Measurements from ENCODE around the gene DCC.
A peak's percentile ranks its signal among the peaks of the same experiment; 100 is the strongest.

DCC gene

GRCh38 chr18:52715421-52715820, 375.4 kb downstream of the DCC start:
- DNase-seq, result no peak

DNA sequence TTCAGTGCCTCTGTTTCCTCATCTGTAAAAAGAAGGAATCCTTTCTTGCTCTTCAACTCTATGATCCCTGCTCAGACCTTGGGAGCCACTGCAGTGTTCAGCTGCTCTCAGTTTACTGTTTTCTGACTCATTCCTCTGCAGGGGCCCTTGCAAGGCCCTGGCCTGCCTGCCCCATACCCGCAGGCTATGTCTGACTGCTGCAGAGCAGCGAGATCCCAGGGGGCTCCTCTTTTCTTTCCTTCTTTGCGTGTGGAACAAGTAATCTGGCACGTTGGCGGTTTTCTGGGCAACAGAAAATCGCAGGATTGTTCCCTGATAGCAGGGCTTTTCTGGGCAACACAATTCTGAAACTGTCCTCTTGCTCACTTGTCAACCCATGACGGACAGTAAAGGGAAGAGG, 376.0 kb downstream of the DCC start:
- no peak for DNase-seq

GRCh38 chr18:52716973-52717372, 377.0 kb downstream of the DCC start:
- peak in 1 of 4 experiments; percentile 1 for DNase-seq

- DNase-seq, result no peak
Observed at GRCh38 chr18:52722904-52723303, 382.9 kb downstream of the DCC start.

- DNase-seq, result no peak
Observed at GRCh38 chr18:52723550-52723970, 383.6 kb downstream of the DCC start.

DNA sequence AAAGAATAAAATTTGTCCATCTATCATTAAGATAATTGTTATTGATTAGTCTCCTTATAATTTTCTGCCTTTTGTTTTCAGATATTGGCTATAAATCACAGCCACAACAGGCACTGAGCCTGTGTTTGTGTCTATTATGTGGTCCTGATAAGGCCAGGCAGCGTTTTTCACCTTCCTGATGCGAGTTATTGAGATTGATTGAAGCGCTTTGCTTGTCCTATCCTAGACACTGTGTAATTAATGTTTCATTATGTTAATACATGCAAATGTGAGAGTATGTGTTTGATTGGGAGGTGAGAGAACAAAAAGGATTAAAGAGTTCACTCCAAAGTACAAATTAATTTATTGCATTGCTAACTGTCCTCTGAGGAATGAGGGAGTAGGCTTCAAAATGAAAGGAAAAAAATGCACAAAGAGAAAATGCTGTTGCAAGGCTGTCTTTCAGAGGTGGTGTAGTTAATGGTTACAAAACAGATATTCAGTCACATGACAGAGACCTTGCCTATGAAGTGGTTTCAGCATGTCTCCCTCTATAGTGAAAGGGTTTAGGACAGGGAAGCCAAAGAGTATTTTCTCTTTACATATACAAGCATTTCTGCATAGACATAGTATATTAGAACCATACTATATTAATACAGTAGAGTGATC, 391.1 kb downstream of the DCC start:
- no peak for DNase-seq

DNA sequence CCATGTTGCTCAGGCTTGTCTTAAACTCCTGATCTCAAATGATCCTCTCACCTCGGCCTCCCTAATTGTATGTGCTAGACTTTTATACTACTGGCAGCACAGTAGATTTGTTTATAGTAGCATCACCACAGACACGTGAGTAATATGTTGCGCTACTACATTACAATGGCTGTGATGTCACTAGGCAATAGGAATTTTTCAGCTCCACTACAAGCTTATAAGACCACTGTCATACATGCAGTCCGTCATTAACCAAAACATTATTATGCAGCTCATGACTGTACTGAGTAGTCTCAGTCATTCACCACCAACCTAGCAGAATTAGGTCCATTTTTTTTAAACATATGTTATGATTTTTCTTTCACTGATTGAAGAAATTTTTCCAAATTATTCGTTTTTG, 398.9 kb downstream of the DCC start:
- no peak for DNase-seq

DNA sequence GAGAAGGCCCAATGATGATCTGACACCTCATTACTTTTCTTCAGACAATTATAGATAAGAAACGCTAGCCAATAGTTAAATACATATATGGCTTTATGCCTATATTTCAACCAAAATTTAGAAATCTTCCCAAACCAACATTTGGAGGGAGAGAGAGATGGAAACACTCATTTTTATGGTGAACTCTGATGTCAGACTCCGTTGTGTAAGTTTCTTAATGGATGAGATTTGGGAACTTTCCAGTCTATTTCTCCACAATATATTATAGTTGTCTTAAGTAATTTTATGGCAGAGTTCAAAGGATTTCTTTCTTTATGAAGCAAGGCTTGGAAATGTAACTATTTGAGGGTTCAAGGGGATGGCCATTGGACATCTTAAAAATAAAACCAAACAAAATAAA, 407.0 kb downstream of the DCC start:
- no peak for DNase-seq

- no peak for DNase-seq
Observed at GRCh38 chr18:52747869-52748268, 407.9 kb downstream of the DCC start.

DNA sequence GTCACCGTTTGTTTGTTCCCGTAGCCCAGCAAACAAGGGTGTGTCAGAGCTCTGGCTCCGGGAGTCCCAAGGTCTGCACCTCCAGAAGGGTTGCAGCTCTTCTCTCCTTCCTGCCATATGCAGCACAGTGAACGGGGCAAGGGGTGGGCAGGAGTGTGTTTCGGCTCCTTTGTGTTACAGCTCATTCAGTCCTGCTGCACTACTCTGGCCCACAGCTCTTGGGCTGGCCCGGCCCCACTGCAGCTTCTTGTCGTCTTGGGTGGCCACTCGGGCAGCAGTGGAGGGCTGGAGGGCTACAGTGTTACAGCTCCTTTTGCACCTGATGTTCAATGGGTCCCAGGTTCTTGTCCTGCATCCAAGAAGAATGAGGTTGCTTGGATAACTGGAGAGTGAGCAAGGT, 408.3 kb downstream of the DCC start:
- no peak for DNase-seq

DNA sequence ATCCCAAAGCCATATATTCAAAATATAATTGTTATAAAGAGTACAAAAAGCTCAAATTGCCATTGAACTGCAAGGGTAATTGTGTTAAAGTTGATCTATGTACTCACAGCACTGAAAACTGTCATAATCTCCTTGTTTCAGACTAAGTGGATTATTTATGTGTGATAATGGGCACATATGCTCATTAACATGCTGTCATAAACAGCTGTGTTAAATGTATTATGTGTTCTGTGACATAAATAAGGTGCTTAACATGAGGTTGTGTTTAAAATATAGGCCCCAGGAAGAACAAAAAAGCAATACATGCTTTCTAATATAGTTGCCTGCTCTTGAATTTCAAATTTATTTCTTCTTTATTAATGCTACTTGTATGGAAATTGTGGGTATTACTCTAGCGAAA, 409.5 kb downstream of the DCC start:
- DNase-seq, result no peak

DNA sequence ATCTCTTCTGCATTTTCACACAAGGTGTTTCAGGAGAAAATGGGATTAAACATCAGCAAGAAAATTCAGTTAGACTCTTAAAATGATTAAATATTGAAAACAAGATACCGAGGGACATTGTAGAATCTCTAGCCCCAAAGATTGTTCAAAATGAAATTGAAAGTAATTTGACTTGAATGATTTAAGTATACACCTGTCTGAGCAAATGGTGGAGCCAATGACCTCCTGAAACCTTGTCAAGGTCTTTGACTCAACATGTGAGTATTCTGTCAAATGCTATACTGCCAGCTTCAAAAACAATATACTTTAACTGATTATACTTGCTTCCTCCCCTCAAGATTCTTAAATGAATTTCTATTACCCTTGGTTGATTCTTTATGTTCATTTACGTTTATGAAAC, 411.0 kb downstream of the DCC start:
- no peak for DNase-seq

GRCh38 chr18:52764316-52764715, 424.3 kb downstream of the DCC start:
- DNase-seq, result no peak

DNA sequence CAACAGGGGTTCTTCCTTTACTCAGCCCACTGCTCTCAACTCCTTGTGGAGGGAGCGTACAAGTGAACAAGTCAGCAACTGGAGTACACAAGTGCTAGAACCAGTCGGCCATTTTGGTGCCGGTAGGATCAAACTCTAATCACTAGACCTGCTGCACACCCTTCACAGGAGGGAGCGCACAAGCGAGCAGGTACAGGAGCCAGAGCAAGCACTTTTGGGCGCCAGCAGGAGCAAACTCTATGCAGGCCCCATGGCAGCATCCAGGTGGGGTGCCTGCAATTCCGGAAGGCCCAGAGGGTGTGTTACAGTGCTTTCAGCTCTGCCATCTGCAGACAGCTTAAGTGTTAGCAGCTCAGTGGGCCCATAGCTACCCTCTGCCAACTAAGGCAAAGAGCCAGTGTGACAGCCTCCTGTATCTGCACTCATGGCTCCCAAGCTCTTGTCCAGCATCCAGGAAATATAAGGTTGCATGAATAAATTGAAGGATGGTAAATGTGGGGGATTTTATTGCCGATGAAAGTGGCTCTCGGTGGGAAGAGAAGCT, 426.1 kb downstream of the DCC start:
- no peak for DNase-seq

DNA sequence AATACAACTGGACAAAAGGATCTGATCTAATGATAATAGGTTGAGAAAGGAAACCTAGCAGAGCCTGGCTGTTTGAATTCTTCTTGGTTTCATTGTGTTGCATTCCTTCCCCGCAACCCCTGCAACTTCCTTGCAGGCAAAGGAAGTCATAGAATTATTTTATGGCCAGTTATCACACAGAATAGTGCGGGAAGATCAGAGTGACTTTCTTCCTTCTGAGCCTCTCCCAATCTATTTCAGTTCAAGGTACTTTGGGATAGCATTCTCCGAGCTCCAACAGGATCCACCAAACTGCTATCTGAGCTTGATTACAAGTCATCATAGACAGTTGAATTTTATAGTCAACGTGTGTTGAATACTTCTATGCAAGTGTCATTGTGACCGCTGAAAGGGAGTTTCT, 441.1 kb downstream of the DCC start:
- DNase-seq, result no peak

DNA sequence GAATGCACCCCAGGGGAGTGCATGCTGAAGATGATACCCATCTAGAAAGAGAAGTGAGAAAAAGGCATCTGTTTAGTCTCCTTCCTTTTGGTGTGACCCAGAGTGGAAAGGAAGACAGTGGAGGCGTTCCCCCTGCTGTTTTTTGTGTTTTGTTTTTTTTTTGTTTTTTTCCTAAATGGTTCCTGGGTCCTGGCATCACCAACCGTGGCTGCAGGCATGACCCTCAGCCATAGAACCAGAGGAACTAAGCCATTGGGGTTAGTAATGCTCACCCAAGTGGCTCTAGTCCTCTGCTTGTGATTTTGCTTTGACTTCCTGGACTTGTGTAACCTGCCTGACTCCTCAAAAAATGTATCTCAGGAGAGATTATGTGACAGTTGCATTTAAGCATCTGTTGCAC, 451.3 kb downstream of the DCC start:
- no peak for DNase-seq

- DNase-seq, result no peak
Observed at GRCh38 chr18:52812834-52813233, 472.8 kb downstream of the DCC start.

DNA sequence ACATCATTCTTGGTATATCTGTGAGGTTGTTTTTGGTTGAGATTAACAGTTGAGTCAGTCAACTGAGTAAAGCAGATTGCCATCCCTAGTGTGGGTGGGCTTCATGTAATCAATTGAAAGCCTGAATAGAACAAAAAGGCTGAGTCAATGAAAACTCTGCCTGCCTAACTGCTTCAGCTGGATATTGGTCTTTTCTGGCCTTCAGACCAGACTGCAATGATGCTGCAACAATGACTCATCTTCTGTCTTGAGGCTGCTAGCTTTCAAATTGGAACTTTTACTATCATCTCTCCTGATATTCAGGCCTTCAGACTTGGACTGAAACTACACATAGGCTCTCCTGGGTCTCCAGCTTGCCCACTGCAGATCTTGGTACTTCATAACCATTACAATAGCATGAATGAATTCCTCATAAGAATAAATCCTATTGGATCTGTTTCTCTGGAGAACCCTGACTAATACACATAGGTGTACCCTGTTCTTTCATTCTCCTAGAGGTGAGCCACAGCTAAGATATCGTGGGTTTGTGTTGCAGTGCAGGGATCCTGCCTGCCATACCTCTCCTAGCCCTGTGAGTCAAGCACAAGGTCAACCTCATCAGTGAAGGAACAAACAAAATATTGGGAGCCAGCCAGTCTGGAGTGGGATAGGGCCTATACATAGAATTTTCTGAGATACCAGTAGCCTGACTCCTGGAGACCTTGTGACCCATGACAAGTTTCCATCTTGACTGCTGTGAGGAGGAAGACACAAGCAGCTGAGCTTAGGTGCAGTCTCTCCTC, 473.8 kb downstream of the DCC start:
- DNase-seq, result no peak

DNA sequence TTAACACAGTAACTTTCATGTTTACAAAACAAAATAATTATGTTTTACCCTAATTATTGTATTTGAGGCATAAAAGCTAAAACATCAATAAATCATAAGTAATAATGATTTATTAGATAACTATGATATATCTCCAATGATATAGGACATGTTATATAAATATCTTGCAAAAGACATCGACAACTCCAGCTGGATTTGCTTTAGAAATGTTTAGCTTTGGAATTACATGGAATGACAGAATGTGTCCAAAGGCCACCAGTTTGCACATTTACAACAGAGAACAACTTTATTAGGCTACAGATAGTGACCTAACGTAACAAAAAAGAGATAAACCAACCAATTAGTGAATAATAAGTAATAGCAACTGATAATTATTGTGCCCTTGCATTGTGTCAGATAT, 475.7 kb downstream of the DCC start:
- no peak for DNase-seq

GRCh38 chr18:52816121-52816520, 476.1 kb downstream of the DCC start:
- no peak for DNase-seq

- DNase-seq, result no peak
Observed at GRCh38 chr18:52822160-52822559, 482.2 kb downstream of the DCC start.

DNA sequence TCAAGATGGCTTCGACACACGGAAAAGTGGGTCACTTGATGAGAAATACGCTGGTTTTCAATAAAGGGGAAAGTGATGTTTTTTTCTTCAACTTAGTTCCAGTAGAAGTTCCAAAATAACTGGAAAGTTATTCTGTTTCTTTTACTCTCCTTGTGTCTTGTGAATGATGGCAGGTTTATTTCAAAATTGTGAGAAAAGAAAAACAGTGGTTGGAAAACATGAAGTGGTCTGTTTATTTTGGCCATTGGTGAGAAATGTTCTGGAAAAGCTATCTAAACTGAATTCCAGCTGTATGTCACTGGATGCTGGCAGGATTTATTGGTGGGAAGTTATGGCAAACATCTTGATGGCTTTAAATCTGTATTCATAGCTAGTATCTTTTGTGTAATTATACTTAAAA, 484.1 kb downstream of the DCC start:
- no peak for DNase-seq

GRCh38 chr18:52826994-52827393, 487.0 kb downstream of the DCC start:
- no peak for DNase-seq

- no peak for DNase-seq
Observed at GRCh38 chr18:52829320-52829719, 489.3 kb downstream of the DCC start.
